C4-2B (cell line): Measurements from ENCODE around the gene DEK.

Experiments used
- H3K27ac ChIP-seq: fragments of 450-650 bp; 2 replicates; pipeline ENCODE4 v1.5.1; 2017
- ZFX ChIP-seq: fragments of 450-650 bp; IDR thresholded peaks from 2 replicates; pipeline ENCODE4 v1.6.1; 2017
- TF ChIP-seq, protein P1 (sequence below): fragments of 450-650 bp; conservative IDR thresholded peaks from 2 replicates; pipeline ENCODE4 v1.5.1; 2017; ENCODE audit warnings: mild to moderate bottlenecking

The DEK gene

DNA sequence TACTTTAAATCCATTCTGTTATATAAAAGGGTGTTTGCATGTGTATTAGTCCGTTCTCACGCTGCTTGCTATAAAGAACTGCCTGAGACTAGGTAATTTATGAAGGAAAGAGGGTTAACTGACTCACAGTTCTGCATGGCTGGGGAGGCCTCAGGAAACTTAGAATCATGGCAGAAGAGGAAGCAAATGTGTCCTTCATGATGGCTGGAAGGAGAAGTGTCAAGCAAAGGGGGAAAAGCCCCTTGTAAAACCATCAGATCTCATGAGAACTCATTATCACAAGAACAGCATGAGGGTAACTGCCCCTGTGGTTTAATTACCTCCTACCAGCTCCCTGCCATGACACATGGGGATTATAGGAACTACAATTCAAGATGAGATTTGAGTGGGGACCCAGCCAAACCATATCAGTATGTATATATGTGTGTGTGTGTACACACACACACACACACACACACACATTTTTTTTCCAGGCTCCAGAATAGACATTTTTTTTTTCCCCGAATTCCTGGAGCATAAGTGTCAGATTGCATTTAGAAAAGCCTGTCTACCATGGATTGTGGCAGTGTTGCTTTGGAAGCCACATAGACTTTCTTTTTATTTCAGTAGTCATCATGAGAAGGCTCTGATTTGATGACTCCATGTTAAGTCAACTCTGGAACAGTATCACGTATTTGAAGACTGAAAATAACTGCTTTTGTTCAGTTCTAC, 77.6 kb downstream of the DEK start:
- H3K27ac ChIP-seq = peak overlapping the region; percentile 64; the same call in 1 of the 2 replicates
- TF ChIP-seq ZFX = no peak
- TF ChIP-seq, protein P1, sequence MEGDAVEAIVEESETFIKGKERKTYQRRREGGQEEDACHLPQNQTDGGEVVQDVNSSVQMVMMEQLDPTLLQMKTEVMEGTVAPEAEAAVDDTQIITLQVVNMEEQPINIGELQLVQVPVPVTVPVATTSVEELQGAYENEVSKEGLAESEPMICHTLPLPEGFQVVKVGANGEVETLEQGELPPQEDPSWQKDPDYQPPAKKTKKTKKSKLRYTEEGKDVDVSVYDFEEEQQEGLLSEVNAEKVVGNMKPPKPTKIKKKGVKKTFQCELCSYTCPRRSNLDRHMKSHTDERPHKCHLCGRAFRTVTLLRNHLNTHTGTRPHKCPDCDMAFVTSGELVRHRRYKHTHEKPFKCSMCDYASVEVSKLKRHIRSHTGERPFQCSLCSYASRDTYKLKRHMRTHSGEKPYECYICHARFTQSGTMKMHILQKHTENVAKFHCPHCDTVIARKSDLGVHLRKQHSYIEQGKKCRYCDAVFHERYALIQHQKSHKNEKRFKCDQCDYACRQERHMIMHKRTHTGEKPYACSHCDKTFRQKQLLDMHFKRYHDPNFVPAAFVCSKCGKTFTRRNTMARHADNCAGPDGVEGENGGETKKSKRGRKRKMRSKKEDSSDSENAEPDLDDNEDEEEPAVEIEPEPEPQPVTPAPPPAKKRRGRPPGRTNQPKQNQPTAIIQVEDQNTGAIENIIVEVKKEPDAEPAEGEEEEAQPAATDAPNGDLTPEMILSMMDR = no peak

DNA sequence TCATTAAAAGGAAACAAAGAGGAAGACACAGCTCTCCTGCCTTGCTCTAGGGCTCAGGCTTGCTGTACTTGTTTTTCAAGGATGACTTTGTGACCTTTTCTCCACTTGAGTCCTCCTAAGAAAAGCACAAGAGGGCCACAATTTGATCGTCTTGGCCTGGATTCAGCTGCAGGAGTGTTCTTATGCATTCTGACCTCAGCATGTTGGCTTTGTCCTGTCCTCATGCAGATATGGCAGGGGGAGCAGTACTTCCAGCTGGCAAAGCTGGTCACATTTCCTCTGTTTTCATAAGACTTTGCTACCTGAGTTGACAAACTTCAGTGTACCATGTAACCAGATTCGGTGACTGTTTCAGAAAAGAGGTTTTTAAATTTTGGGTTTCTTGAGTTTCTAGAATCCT, 78.3 kb downstream of the DEK start:
- TF ChIP-seq ZFX = no peak
- TF ChIP-seq, protein P1 = no peak
- H3K27ac ChIP-seq = peak overlapping the region; percentile 64; the same call in 1 of the 2 replicates

DNA sequence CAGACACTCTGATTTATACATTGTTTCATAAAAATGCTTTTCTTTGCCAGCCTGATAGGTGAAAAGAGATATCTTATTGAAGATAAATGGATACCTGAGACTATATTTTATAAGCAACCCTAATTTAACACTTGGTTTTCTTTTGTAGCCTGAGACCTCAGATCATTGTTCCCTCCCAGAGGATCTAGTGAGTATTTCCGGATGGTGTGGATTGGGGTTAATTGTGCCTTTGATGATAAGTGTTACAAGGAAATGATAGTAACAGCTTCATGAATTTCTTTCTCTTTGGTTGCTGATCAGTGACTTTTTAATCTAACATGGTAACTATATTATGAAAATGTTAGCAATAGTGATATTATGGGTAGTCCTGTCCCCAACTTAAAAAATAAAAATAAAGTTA, 78.7 kb downstream of the DEK start:
- peak overlapping the region; percentile 64; the same call in 1 of the 2 replicates for H3K27ac ChIP-seq
- TF ChIP-seq ZFX = no peak
- TF ChIP-seq, protein P1 = no peak

DNA sequence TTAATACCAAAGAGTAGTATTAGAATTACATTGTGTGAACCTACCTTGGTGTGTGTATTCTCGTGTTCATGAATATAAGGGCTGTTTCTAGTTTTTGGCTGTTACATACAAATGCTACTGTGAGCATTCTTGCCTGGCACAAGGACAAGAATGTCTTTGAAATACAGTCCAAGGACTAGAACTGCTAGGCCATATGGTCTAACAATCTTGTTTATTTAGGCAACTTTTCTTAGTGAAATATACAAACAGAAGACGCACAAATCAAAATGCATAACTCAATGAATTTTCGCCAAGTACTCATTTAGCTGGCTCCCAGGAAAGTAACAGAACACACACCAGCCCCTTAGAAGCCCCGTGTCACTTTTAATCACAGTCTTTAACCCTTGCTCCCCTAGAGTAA, 80.6 kb downstream of the DEK start:
- no peak overlapping the region for H3K27ac ChIP-seq
- TF ChIP-seq, protein P1 = no peak
- no peak for TF ChIP-seq ZFX

DNA sequence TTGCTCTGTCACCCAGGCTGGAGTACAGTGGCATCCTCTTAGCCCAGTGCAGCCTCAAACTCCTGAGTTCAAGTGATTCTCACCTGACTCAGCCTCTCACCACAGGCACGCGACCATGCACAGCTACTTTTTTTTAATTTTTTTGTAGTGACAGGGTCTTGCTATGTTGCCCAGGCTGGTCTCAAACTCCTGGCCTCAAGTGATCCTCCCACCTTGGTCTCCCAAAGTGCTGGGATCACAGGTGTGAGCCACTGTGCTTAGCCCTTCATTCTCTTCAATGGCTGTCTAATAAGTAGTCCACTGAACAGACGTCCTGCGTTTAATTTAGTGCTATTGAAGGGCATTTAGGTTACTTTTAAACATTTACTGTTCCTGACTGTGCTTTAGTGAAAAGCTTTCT, 81.8 kb downstream of the DEK start:
- no peak overlapping the region for H3K27ac ChIP-seq

DNA sequence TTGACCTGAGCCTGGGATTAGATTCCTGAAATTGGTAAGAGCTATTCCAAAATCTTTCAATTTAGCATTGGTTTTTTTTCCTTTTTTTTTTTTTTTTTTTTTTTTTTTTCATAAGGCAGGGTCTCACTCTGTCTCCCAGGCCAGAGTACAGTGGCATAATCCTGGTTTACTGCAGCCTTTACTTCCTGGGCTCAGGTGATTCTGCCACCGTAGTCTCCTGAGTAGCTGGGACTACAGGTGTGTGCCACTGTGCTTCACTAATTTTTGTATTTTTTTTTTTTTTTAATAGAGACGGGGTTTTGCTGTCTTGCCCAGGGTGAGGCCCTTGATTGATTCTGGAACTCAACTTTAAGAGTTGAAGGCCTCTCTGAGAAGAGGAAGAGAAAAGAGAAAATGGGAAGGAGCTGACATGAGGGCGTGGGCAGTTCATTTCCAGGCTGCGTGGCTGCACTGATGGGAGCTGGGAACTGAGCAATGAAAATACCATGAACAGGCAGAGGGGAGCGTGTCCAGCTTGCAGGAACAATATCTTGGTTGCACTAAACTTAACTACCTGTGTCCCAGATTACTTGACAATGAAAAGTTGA, 84.5 kb downstream of the DEK start:
- no peak for TF ChIP-seq ZFX
- TF ChIP-seq, protein P1 = no peak
- no peak overlapping the region for H3K27ac ChIP-seq

More for the DNA sequence above, 81.8 kb downstream of the DEK start:
- no peak for TF ChIP-seq ZFX
- TF ChIP-seq, protein P1 = no peak

DNA sequence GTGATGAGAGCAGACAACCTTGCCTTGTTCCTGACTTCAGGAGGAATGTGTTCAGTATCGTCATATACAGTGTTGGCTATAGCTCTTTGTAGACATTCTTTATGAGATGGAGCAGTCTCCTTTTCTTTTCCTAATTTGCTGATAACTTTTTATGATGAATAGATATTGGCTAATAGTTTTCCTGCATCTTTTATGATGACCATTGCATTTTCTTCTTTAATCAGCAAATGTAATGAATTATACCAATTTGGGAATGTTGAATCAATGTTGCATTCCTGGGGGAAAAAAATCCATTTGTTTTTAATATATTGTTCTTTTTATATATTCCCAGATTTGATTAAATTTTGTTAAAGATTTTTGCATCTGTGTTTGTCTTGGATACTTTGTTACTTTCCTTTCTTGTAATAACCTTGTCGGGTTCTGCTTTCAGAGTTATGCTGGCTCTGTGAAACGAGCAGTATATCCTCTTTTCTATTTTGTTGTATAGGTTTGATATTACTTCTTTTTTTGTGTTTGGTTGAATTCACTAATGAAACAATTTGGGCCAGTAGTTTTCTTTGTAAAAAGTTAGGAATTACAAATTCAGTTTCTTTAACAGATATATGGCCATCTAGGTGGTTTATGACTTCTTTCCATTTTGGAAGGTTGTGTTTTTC, 85.2 kb downstream of the DEK start:
- TF ChIP-seq, protein P1 = no peak
- no peak for TF ChIP-seq ZFX
- no peak overlapping the region for H3K27ac ChIP-seq
